ENCODE data around the gene KCNIP2.

The KCNIP2 gene

DNA sequence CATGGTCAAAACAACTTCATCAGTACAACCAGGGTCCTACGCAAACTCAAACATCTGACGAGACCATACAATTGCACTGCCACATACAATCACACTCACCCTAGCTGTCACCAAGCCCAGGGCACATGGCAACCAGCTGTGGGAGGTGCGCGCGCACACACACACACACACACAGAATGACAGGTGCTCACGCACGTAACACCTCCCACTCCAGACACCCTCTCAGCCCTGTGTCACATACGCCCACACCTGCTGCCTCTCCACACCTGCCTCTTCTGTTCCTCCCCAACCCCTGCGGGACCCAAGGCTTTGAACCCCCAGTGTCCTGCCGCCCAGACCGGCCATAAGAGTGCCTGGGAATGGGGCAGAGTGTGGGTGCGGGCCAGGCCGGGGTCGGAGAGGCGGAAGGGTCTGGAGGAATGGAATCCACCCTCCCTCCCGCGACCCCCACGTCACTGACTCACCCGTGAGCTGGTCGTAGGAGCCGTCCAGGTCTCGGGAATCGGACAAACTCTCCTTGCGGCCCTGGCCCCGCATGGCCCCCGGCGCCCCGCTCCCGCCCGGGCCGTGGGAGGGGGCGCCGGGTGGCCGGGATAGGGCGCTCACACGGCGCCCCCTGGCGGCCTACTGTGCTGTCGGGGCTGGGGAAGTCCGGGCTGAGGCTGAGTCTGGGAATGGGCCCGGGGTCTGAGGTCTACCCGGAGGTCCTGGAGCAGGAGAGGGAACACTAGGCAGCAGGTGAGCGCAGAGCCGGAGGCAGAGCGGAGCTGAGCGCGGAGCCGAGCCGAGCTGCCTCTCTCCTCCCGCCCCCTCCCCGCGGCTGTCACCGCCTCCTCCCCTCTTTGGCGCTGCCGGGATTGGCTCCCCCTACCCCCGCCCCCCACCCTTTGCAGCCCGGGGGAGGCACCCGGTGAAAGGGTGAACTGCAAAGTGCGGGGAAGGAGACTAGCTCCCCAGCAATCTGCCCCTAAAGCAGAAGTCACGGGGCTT lies at the start of gene KCNIP2:
Gene KCNIP2, minus strand, starts transcription at position 769 of the 990 bp plus-strand sequence. Its CDS starts 232 bp downstream, at position 537.
- TF ChIP-seq HDGF (IDR thresholded peaks at IDR 0.05; ENCODE audit: borderline replicate concordance) (no peak), FOXK2 (IDR thresholded peaks at IDR 0.05) (no peak), LEF1 (IDR thresholded peaks at IDR 0.05; ENCODE audit: borderline replicate concordance) (no peak), SUZ12 (IDR thresholded peaks at IDR 0.05) (no peak), L3MBTL2 (conservative IDR thresholded peaks at IDR 0.05) (no peak), FOXM1 (IDR thresholded peaks at IDR 0.05; ENCODE audit: borderline replicate concordance) (no peak)
- ChIA-PET CTCF (no interaction called here), POLR2A (no interaction called here)
- peak; percentile 54 for DNase-seq (ENCODE audit: extremely low spot score)

- ChIA-PET CTCF (interaction anchor here (0.7 to 1.7 kb wide), 2 partner anchors 13 to 117 kb away, joined by 5 to 6 read pairs; no protein-coding TSS in a partner anchor), POLR2A (no interaction called here)
- no peak for TF ChIP-seq ZNF384 (IDR thresholded peaks at IDR 0.05)
- TF ChIP-seq, protein P1, sequence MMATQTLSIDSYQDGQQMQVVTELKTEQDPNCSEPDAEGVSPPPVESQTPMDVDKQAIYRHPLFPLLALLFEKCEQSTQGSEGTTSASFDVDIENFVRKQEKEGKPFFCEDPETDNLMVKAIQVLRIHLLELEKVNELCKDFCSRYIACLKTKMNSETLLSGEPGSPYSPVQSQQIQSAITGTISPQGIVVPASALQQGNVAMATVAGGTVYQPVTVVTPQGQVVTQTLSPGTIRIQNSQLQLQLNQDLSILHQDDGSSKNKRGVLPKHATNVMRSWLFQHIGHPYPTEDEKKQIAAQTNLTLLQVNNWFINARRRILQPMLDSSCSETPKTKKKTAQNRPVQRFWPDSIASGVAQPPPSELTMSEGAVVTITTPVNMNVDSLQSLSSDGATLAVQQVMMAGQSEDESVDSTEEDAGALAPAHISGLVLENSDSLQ (IDR thresholded peaks at IDR 0.05), result no peak
- TF ChIP-seq ARNT (IDR thresholded peaks at IDR 0.05), result no peak
- no peak for TF ChIP-seq FOXK2 (IDR thresholded peaks at IDR 0.05)
- TF ChIP-seq ELF4 (IDR thresholded peaks at IDR 0.05), result no peak
- TF ChIP-seq LEF1 (IDR thresholded peaks at IDR 0.05; ENCODE audit: borderline replicate concordance), result no peak
- no peak for TF ChIP-seq CTBP1 (IDR thresholded peaks at IDR 0.05; ENCODE audit: borderline replicate concordance)
- TF ChIP-seq TARDBP (IDR thresholded peaks at IDR 0.05), result no peak
- no peak for TF ChIP-seq NFRKB (IDR thresholded peaks at IDR 0.05)
- no peak for TF ChIP-seq BHLHE40 (IDR thresholded peaks at IDR 0.05; ENCODE audit: borderline replicate concordance)
- no peak for TF ChIP-seq HDGF (IDR thresholded peaks at IDR 0.05; ENCODE audit: borderline replicate concordance)
- TF ChIP-seq L3MBTL2 (conservative IDR thresholded peaks at IDR 0.05), result no peak
- TF ChIP-seq SUZ12 (IDR thresholded peaks at IDR 0.05), result no peak
- TF ChIP-seq SP1 (IDR thresholded peaks at IDR 0.05), result no peak
- TF ChIP-seq FOXA1 (IDR thresholded peaks at IDR 0.05), result no peak
- no peak for TF ChIP-seq FOXM1 (IDR thresholded peaks at IDR 0.05; ENCODE audit: borderline replicate concordance)
- DNase-seq (ENCODE audit: extremely low spot score), result no peak
Measured at GRCh38 chr10:101892782-101893391, 49.3 kb upstream of the KCNIP2 start.

GRCh38 chr10:101889256-101890210 lies 45.9 kb upstream of the KCNIP2 start:
- ChIA-PET POLR2A (no interaction called here), CTCF (interaction anchor here (0.5 to 5.5 kb wide), 24 partner anchors 8 to 185 kb away, joined by 3 to 42 read pairs (median 4); no protein-coding TSS in a partner anchor)
- peak; percentile 81 for DNase-seq (ENCODE audit: extremely low spot score)
- TF ChIP-seq LEF1 (IDR thresholded peaks at IDR 0.05; ENCODE audit: borderline replicate concordance), result no peak
- TF ChIP-seq L3MBTL2 (conservative IDR thresholded peaks at IDR 0.05), result no peak
- TF ChIP-seq, protein P1 (IDR thresholded peaks at IDR 0.05), result no peak; the same call in 1 of the 2 replicates
- TF ChIP-seq ELF4 (IDR thresholded peaks at IDR 0.05), result no peak
- TF ChIP-seq TARDBP (IDR thresholded peaks at IDR 0.05), result no peak
- TF ChIP-seq HDGF (IDR thresholded peaks at IDR 0.05; ENCODE audit: borderline replicate concordance), result no peak
- no peak for TF ChIP-seq SUZ12 (IDR thresholded peaks at IDR 0.05)
- no peak for TF ChIP-seq BHLHE40 (IDR thresholded peaks at IDR 0.05; ENCODE audit: borderline replicate concordance)
- TF ChIP-seq CTBP1 (IDR thresholded peaks at IDR 0.05; ENCODE audit: borderline replicate concordance), result no peak
- TF ChIP-seq ZNF384 (IDR thresholded peaks at IDR 0.05), result no peak
- no peak for TF ChIP-seq SP1 (IDR thresholded peaks at IDR 0.05)
- TF ChIP-seq FOXK2 (IDR thresholded peaks at IDR 0.05), result no peak
- no peak for TF ChIP-seq ARNT (IDR thresholded peaks at IDR 0.05)
- TF ChIP-seq FOXA1 (IDR thresholded peaks at IDR 0.05), result no peak
- TF ChIP-seq FOXM1 (IDR thresholded peaks at IDR 0.05; ENCODE audit: borderline replicate concordance), result no peak
- no peak for TF ChIP-seq NFRKB (IDR thresholded peaks at IDR 0.05)

DNA sequence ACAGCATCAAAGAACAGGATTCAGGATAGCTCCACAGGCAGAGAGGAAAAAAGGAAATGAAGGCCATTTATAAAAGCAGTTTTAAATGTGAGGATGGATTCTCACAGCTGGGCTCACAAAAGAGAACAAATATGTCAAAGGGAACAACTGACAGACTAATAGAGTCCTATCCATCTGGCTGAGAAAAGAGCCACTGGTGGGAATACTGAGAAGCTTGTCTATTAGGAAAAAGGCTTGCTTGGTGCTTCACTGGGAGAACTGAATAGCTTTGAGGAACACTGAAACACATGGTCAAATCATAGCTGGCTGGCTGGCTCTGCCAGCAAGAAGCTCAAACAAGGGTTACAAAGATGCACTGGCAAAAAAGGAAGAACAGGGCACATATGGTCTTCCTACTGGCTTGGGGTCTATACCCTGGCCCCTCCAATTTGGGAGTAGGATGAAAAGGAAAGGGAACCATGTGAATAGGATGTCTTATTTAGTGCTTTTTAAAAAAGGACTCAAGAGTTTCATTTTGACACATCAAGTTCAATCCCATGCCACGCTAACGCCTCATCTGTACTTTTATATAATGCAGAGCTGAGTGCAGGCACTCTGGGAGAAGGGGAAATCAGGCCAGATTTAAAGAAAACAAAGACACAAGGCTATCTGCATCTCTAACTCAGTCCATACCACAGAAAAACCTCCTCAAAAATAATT lies 44.8 kb upstream of the KCNIP2 start:
- POLR2A ChIA-PET, result no interaction called here
- no peak for DNase-seq (ENCODE audit: extremely low spot score)
- no peak for TF ChIP-seq HDGF (IDR thresholded peaks at IDR 0.05; ENCODE audit: borderline replicate concordance)
- TF ChIP-seq ZNF384 (IDR thresholded peaks at IDR 0.05), result no peak
- TF ChIP-seq TARDBP (IDR thresholded peaks at IDR 0.05), result no peak
- CTCF ChIA-PET, result interaction anchor here (0.6 to 5.5 kb wide), 12 partner anchors 8 to 122 kb away, joined by 3 to 42 read pairs (median 3); no protein-coding TSS in a partner anchor

GRCh38 chr10:101887775-101888174 lies 44.2 kb upstream of the KCNIP2 start:
- DNase-seq (ENCODE audit: extremely low spot score), result no peak
- POLR2A ChIA-PET, result no interaction called here
- CTCF ChIA-PET, result interaction anchor here (1.2 to 5.5 kb wide), 4 partner anchors 8 to 122 kb away, joined by 4 to 42 read pairs (median 21); no protein-coding TSS in a partner anchor
- TF ChIP-seq FOXK2 (IDR thresholded peaks at IDR 0.05) (no peak), BHLHE40 (IDR thresholded peaks at IDR 0.05; ENCODE audit: borderline replicate concordance) (no peak), SP1 (IDR thresholded peaks at IDR 0.05) (no peak), SUZ12 (IDR thresholded peaks at IDR 0.05) (no peak), TARDBP (IDR thresholded peaks at IDR 0.05) (no peak), ZNF384 (IDR thresholded peaks at IDR 0.05) (no peak), ARNT (IDR thresholded peaks at IDR 0.05) (no peak), CTBP1 (IDR thresholded peaks at IDR 0.05; ENCODE audit: borderline replicate concordance) (no peak), LEF1 (IDR thresholded peaks at IDR 0.05; ENCODE audit: borderline replicate concordance) (no peak), L3MBTL2 (conservative IDR thresholded peaks at IDR 0.05) (no peak), NFRKB (IDR thresholded peaks at IDR 0.05) (no peak), FOXM1 (IDR thresholded peaks at IDR 0.05; ENCODE audit: borderline replicate concordance) (no peak)
- TF ChIP-seq, protein P1 (IDR thresholded peaks at IDR 0.05), result no peak

All from HEK293T (cell line).